Chondrocyte (in vitro differentiated cells): ENCODE measurements around the gene SC5D. TPM values are rescaled to one million over a fixed set of nuclear protein-coding genes. Genes with fewer than 3 reads are reported as not detected.

Experiments
- DNase-seq: peaks from one replicate; pipeline ENCODE4 v3.0.0; 2021; ENCODE audit warnings: mixed read lengths, low spot score
- H3K27ac Mint-ChIP-seq: one replicate; pipeline ENCODE4 v1.8.0; 2021; ENCODE audit warnings: mild to moderate bottlenecking, moderate library complexity, mixed read lengths; ENCODE audit not compliant: unreplicated experiment
- H3K27me3 Mint-ChIP-seq: 2 replicates; pipeline ENCODE4 v1.8.0; 2021; ENCODE audit warnings: low read depth, mixed read lengths
- H3K36me3 Mint-ChIP-seq: 2 replicates; pipeline ENCODE4 v1.8.0; 2021; ENCODE audit warnings: low read depth, mixed read lengths
- H3K4me1 Mint-ChIP-seq: 2 replicates; pipeline ENCODE4 v1.8.0; 2021; ENCODE audit warnings: low read depth, mild to moderate bottlenecking, mixed read lengths
- H3K4me3 Mint-ChIP-seq: one replicate; pipeline ENCODE4 v1.8.0; 2021; ENCODE audit warnings: mild to moderate bottlenecking, moderate library complexity, mixed read lengths; ENCODE audit not compliant: unreplicated experiment
- H3K9me3 Mint-ChIP-seq: 2 replicates; pipeline ENCODE4 v1.8.0; 2021; ENCODE audit warnings: low read depth, mixed read lengths
- CTCF ChIP-seq: fragments of 200-600 bp; sonication (generic); IDR thresholded peaks from 2 replicates; pipeline ENCODE4 v1.5.0; 2021; ENCODE audit warnings: antibody characterized with exemption, mild to moderate bottlenecking, moderate library complexity
- total RNA-seq: library from RNA; stranded (reverse); gene quantifications from 3 replicates; pipeline ENCODE4 v1.2.1, GENCODE V29; 2021

Gene SC5D
- total RNA-seq, 1 donor from 2014 or later = 47.6 TPM

GRCh38 chr11:121249039-121249663 lies 43.4 kb upstream of the SC5D start:
- Mint-ChIP-seq H3K9me3 (no peaks in the 10 kb centered on the region), H3K27ac (no peak overlapping the region), H3K4me1 (peaks cover 3% of the 10 kb centered on the region), H3K36me3 (no peaks in the 10 kb centered on the region), H3K4me3 (no peak overlapping the region), H3K27me3 (peaks cover 6% of the 10 kb centered on the region)
- TF ChIP-seq CTCF = peak; percentile 86
- no peak for DNase-seq

GRCh38 chr11:121250843-121251242 lies 41.7 kb upstream of the SC5D start:
- H3K27ac Mint-ChIP-seq = no peak overlapping the region
- peaks cover 3% of the 10 kb centered on the region for H3K4me1 Mint-ChIP-seq
- peaks cover 4% of the 10 kb centered on the region for H3K9me3 Mint-ChIP-seq
- H3K4me3 Mint-ChIP-seq = no peak overlapping the region
- TF ChIP-seq CTCF = no peak
- H3K27me3 Mint-ChIP-seq = peaks cover 9% of the 10 kb centered on the region
- no peak for DNase-seq
- H3K36me3 Mint-ChIP-seq = no peaks in the 10 kb centered on the region

DNA sequence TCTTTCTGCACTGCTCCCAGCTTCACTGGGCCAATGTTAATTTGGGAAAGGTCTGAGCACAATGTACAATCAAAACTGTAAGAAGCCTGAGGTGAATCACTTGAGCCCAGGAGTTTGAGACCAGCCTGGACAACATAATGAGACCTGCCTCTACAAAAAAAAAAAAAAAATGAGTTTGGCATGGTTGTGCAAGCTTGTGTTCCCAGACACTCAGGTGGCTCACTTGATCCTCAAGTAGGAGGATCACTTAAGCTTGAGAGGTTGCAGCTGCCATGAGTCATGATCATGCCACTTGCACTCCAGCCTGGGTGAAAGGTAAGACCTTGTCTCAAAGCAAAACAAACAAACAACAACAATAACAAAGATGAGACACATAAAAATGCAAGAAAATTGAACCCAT lies 38.6 kb upstream of the SC5D start:
- H3K4me3 Mint-ChIP-seq = no peak overlapping the region
- TF ChIP-seq CTCF = no peak
- H3K27me3 Mint-ChIP-seq = peaks cover 23% of the 10 kb centered on the region
- H3K4me1 Mint-ChIP-seq = peaks cover 3% of the 10 kb centered on the region
- no peak for DNase-seq
- no peak overlapping the region for H3K27ac Mint-ChIP-seq
- H3K36me3 Mint-ChIP-seq = no peaks in the 10 kb centered on the region
- peaks cover 4% of the 10 kb centered on the region for H3K9me3 Mint-ChIP-seq

GRCh38 chr11:121254756-121255155 lies 37.8 kb upstream of the SC5D start:
- Mint-ChIP-seq H3K36me3 (no peaks in the 10 kb centered on the region), H3K27me3 (peaks cover 24% of the 10 kb centered on the region)
- no peak for TF ChIP-seq CTCF

DNA sequence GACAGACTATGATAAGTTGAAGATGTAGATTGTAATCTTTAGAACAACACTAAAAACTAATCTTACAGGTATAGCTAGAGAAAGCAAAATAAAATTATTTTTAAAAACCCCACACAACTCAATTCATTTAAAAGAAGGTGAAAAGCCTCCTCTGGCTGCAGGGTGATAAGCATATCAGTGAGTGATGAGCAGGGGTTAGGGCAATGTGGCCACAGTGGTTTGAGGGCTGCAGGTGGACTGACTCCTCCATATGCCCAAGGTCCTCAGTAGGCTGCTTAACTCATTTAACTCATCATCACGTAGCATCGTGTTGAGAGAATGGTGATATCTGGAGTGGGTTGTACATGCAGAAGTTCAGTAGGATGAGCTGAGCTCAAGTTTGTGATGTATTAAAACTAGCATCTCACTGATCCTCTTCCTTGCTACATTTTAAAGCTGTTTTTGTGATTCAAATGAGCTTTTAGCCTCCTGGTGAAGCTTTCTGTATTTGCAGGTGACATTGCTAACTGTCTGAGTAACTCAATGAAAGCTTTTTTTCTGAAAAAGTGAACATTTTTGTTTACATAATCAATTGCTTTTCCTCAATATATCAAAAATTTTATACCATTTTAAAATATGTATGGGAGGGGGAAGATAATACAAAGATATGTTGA lies 37.0 kb upstream of the SC5D start:
- H3K27me3 Mint-ChIP-seq = peaks cover 29% of the 10 kb centered on the region
- no peaks in the 10 kb centered on the region for H3K36me3 Mint-ChIP-seq
- H3K4me1 Mint-ChIP-seq = no peaks in the 10 kb centered on the region
- no peak for TF ChIP-seq CTCF
- no peak overlapping the region for H3K4me3 Mint-ChIP-seq
- peaks cover 9% of the 10 kb centered on the region for H3K9me3 Mint-ChIP-seq
- no peak overlapping the region for H3K27ac Mint-ChIP-seq
- DNase-seq = no peak

More at GRCh38 chr11:121254756-121255155, 37.8 kb upstream of the SC5D start:
- H3K9me3 Mint-ChIP-seq = peaks cover 4% of the 10 kb centered on the region
- DNase-seq = no peak
- no peaks in the 10 kb centered on the region for H3K4me1 Mint-ChIP-seq
- H3K27ac Mint-ChIP-seq = no peak overlapping the region
- H3K4me3 Mint-ChIP-seq = no peak overlapping the region
